T-helper 1 cell (primary cell): ENCODE data around the gene TTC33.
"Not testable (repeated sequence)": the region's sequence is repeated elsewhere in the genome, so short reads cannot be mapped to it uniquely, and the experiment has no call there.

Experiments
- DNase-seq, 5 donors: peaks; one replicate each; pipeline ENCODE4 v3.0.0-alpha.2; 2012 to 2020

Gene TTC33

DNA sequence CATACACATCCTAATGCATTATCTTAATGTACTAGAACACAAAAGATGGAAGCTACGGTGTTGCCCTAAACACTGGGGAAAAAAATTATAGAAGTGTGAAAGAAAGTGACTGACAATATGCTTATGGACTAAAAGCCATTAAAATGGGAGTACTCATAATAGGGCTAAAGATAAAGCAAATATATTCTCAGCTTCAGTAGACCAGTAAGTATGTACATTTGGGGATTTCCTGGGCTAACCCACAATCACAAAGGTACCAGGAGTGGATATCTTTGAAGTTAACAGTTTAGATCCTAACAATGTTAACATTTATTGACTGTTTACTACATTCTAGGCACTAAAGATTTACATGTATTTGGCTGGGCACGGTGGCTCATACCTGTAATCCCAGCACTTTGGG lies 39.2 kb downstream of the TTC33 start:
- no peak for DNase-seq

DNA sequence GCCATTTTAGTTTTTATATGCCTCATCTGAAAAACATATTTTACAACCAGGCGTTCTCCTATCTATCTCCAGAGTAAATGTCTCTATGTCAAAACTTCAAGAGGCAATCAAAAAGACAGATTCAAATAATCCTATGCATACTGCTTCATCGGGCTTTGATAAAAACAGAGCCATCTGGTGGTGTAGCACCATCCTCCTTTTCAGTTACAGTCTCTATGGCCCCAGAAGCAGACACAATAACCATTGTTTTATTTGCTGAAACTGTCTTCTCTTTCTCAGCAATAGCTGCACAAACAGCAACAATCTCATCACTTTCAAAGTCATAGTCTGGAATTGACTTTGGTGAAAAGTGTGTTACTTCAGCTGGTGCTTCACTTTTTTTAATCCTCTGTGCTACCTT lies 39.8 kb downstream of the TTC33 start:
- DNase-seq: peak in 1 of 5 donors; percentile 12

DNA sequence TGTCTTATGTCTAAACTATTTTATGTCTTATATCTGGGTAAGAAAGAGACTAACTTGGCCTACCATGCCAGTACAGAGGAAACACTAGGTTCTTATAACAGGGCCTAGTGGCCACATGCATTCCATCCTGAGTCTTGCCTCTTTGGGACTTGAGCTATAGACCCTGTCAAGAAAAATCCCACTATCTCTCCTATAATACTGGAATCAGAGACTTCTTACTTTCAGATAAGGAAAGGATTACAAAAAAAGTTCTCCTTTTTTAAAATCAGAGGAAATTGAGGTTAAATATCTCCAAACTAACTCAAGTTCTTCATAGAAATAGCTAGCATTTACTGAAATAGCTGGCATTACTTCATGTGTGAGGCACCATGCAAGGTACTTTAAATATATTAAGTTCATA lies 41.8 kb downstream of the TTC33 start:
- DNase-seq: no peak

DNA sequence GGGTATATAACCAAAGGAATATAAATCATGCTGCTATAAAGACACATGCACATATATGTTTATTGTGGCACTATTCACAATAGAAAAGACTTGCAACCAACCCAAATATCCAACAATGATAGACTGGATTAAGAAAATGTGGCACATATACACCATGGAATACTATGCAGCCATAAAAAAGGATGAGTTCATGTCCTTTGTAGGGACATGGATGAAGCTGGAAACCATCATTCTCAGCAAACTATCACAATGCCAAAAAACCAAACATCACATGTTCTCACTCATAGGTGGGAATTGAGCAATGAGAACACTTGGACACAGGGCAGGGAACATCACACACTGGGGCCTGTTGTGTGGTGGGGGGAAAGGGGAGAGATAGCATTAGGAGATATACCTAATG lies 45.2 kb downstream of the TTC33 start:
- not testable (repeated sequence) for DNase-seq

DNA sequence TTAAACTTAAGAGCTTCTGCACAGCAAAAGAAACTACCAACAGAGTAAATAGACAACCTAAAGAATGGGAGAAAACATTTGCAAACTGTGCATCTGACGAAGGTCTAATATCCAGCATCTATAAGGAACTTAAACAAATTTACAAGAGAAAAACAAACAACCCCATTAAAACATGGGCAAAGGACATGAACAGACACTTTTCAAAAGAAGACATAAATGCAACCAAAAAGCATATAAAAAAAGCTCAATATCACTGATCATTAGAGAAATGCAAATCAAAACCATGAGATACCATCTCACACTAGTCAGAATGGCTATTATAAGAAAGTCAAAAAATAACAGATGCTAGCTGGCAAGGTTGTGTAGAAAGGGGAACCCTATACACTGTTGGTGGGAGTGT lies 50.3 kb downstream of the TTC33 start:
- DNase-seq: not testable (repeated sequence)

DNA sequence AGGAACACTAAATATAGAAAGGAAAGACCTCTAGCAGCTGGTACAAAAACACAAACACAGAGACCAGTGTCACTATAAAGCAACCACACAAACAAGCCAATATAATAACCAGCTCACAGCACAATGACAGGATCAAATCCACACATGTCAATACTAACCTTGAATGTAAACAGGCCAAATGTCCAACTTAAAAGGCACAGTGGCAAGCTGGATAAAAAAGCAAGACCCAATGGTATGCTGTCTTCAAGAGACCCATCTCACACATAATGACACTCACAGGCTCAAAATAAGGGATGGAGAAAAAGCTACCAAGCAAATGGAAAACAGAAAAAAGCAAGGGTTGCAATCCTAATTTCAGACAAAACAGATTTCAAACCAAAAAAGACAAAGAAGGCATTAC lies 53.7 kb downstream of the TTC33 start:
- not testable (repeated sequence) for DNase-seq

DNA sequence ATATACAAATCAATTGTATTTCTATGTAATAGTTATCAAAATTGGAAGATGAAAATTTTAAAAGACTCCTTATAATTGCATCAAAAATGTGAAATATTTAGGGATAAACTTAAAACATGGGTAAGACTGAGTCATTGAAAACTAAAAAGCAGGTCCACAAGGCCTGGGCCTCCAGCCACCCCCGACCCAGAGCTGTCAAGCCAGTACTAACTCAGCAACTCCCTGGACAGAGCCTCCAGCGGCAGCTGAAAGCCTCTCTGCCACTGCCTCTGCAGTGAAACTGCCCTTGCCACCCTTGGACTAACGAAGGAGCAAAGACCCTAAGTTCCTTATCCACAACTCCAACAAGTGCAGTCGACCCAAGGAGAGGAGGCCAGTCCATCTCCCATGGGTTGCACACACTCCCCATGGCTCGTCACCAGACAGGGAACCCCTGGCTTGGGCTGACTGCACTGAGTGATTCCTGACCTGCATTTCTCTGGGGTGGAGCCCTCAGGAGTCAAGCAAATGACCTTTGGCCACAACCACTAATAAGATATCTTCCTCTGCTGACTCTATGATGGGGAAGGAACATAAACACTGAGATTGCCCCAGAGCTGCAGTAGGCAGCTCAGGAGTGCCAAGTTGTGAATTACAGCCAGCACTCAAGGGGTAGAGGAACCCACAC lies 55.5 kb downstream of the TTC33 start:
- DNase-seq: no peak

DNA sequence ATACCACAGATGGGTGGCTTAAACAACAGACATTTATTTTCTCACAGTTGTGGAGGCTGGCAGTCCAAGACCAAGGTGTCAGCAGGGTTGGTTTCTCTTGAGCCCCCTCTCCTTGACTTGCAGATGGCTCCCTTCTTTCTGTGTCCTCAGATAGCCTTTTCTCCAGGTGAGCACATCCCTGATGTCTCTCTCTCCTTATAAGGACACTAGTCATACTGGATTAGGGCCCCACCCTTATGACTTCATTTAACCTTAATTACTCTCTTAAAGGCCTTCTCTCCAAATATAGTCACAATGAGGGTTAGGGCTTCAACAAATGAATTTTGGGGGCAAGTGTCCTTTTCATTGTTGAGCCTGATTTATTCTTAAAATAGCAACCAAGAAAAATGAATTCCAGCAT lies 61.3 kb downstream of the TTC33 start:
- DNase-seq: no peak

DNA sequence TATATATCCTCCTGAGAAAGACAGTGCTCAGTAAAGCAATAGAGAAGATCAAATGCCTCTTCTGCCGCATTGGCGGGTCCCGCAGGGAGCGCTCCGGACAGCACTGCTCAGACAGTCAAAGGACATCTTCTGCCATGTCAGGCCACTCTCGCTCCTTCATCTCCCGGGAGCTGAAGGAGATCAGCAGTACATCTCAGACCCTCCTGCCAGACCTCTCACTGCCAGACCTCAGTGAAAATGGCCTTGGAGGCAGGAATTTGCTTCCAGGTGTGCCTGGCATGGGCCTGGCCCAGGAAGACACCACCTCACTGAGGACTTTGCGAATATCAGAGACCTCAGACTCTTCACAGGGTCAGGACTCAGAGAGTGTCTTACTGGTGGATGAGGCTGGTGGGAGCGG lies 63.9 kb downstream of the TTC33 start:
- DNase-seq: no peak

DNA sequence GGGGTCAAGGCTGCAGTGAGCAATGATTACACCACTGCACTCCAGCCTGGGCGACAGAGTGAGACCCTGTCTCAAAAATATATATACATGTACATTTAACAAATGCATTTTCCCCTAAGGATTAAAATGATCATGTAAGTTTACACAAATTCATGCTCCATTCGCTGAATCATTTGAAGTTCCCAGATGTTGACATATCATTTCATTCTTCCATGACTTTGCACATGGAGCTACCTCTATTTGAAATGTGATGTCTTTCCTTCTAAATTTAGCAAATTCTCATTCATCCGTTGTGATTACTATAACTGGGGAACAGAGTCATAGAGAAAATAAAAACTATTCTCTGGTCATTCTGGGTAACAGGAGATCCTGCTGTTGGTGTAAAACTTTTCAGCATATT lies 65.5 kb downstream of the TTC33 start:
- DNase-seq: no peak

DNA sequence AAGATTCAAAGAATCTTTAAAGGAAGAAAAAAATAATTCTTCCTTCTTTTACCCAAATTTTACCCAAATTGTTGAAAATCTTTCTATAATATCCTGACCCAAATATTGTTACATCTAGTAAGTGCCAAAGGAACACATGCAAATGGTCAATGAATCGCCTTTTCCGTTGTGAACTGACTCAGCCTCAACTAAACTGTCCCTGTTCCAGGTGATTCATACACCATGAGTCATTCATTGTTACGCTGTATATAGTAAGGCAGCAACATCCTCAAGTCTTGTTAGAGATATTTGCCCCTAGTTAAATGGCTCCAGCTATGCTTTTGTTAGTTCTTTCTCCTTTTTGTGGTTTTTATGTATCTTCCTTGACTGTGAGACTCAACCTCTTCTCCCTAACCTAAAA lies 66.3 kb downstream of the TTC33 start:
- DNase-seq: peak in 1 of 5 donors; percentile 79

DNA sequence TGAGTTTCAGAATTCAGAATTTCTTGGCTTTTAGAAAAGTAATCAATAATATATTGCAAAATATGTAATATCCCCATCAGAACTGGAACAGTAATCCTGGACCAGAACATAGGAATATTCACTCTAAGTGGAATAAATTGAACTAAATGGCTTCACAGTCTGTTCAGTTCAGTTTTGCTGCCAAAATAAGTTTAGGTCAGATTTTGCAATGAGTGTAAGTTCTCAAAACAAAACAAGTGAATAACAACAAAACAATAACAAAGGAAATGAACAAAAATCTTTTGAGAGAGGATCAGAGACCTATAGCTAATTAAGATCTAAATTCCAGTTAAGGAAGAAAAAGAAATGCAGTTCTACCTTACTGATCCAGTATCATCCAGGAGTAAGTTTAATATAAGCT lies 66.8 kb downstream of the TTC33 start:
- no peak for DNase-seq

DNA sequence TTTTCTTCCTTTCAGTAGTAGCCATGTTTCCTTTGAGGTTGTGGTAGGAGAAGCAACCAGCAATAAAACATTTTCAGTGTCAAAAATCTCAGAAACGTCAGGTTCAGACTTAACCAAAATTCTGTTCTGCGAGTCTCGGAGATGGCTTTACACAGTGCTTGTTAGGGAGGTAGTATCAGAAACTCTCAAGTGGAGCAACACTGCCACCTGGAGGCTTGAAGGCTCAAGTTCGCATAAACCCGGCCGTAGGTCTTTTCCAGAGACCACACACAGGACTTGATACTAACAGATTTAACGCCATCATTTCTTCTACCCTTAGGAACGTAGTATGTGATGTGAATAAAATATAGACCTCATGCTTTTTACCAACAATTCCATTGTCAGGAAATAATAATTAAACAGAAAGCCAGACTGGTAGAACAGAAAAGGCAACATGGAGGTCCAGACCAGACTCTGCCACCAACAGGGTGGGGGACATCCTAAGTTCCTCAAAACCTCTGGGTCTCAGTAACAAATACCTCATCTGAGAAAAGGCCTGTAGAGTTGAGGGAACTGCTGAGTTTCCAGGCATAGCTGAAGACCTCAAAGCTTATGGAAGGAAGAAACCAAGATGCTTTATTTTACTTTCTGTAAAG lies 67.5 kb downstream of the TTC33 start:
- peak; percentile 60 to 88 (median 77) for DNase-seq

DNA sequence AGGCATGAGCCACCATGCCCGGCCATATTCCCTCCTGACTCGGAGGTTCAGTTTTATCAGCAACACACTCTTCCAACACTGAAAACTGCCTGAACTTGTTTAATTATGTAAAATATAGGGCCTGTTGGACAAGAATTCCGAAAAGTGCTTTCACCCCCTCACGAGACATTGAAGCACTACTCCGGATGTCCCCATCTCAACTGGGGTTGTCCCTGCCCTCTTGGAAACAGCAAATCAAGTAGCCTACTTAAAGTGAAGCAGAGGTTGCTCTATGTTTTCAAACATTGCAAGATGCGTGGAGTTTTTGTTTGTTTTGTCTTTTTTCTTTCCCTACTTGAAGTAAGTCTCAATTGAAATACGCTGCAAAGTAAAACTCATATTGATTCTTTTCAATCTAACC lies 68.4 kb downstream of the TTC33 start:
- peak in 1 of 5 donors; percentile 60 for DNase-seq

DNA sequence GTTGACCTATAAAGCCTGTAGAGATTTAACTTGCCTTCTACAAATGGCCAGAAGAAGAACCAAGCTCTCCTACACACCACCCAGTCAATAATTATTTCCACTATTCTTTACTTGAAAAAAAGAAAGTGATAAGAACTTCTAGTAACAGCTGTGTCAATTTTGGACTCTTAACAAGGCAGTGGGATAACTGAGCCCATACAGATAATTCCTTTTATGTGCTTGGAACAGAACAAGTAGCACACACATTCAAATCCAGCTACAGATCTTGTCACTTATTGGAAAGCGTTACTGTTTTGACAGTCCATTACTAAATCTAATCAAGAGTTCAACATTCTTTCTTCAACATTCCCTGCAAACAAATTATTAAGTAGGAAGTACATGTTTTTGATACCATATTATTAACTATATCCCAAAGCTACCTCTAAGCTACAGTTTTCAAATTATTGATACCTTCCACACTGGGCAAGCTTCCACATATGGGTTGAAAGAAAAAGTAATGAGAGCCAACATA lies 69.7 kb downstream of the TTC33 start:
- DNase-seq: no peak

DNA sequence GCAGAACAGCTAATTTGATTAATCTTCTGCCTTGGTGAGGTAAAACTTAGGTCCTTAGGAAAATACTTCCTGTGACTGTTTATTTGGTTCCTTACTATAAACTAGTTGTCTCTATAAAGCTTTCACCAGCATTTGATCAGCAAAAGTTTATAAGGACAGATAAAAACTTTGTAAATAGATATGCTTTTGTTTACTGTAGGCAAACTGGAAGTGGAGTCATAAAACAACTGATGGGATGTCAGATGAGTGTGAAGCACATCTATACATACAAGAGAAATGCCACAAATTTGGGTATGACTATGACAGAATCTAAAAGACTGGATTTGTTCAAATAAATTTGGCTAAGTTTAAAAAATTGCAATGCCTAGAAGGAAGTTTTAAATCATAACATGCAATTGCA lies 70.6 kb downstream of the TTC33 start:
- peak in 1 of 5 donors; percentile 50 for DNase-seq

DNA sequence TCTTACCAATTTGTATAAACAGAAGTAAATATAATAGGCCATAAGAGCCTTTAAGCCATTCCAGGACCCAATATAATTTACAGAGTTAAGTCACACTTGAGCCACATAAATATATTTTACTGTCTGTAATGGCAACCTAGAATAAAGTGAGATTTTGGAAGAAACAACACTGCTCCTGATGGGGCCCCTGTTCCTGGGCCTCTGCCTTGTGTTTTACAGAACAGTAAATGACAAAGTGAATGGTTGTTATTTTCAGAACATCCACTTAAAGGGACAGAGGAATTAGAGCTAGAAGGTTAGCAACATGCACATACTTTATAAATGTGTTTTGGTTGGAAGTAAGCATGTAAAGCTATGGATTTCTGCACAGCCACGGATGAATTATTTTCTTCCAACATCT lies 72.5 kb downstream of the TTC33 start:
- no peak for DNase-seq

DNA sequence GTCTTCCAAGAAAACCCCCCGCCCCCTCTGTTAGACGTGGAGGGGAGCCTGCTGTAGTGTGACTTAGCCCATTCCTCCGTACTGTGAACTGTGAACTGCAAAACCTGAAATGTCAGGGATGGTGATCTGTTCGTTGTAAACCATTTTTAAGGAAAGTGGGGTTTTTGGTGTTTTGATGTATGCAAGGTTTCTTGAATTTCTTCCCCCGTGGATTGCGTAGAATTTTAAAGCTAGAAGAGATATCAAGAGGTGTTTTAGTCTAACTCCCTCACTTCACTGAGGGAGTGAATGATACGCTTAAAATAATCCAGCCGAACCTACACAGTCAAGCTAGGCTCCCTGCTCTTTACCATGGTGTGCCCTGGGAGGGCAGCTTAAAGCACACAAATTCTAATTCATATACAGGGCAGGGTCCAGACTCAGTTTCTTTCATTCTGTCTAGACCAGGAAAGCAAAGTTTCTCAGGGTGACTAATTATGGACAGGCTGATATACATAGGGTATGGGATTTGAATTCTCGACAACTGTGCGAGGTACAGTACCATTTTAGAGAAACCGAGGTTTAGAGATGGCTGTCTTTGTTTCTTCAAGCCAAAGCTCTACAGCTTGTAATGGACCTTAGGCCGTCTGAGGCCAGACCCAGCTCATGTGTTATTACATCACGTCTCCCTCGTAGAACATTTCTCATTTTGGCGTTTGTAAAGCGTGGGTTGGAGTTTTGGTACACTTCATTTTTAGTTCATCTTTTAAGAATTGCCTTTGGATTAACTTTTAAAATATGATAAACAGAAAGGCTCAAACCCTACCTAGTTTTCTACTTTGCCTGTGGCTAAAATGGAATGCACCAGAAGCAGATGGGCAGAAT lies 73.4 kb downstream of the TTC33 start:
- peak in 1 of 5 donors; percentile 41 for DNase-seq

DNA sequence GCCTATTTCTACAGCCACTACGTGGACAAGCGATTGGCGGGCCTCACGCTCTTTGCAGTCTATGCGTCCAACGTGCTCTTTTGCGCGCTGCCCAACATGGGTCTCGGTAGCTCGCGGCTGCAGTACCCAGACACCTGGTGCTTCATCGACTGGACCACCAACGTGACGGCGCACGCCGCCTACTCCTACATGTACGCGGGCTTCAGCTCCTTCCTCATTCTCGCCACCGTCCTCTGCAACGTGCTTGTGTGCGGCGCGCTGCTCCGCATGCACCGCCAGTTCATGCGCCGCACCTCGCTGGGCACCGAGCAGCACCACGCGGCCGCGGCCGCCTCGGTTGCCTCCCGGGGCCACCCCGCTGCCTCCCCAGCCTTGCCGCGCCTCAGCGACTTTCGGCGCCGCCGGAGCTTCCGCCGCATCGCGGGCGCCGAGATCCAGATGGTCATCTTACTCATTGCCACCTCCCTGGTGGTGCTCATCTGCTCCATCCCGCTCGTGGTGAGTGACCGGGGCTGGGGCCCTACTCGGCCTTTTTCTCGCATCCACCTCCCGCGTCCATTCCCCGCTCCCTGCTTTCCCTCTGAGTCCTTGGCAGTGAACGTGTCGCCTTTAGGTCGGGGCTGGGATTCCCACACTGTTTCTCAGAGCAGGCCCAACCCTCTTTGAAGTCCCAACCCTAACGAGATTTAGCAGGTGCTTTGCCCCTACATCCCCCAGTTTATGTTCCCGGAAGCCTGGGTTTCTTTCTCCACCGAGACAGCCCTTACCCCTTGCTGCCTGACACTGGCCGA lies 74.2 kb downstream of the TTC33 start:
- peak in 3 of 5 donors; percentile 16 to 58 (median 23) for DNase-seq

DNA sequence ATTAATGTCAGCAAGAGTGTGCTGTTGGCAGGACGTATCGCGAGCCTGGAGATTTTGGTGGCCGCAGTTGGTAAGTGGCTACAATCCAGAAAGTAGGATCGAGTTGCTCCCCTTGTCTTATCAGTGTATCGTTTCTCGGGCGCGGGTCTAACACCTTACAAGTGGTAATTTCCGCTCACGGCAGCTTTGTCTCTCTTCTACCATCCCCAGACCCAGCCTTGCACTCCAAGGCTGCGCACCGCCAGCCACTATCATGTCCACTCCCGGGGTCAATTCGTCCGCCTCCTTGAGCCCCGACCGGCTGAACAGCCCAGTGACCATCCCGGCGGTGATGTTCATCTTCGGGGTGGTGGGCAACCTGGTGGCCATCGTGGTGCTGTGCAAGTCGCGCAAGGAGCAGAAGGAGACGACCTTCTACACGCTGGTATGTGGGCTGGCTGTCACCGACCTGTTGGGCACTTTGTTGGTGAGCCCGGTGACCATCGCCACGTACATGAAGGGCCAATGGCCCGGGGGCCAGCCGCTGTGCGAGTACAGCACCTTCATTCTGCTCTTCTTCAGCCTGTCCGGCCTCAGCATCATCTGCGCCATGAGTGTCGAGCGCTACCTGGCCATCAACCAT lies 74.9 kb downstream of the TTC33 start:
- peak; percentile 31 to 64 (median 42) for DNase-seq

DNA sequence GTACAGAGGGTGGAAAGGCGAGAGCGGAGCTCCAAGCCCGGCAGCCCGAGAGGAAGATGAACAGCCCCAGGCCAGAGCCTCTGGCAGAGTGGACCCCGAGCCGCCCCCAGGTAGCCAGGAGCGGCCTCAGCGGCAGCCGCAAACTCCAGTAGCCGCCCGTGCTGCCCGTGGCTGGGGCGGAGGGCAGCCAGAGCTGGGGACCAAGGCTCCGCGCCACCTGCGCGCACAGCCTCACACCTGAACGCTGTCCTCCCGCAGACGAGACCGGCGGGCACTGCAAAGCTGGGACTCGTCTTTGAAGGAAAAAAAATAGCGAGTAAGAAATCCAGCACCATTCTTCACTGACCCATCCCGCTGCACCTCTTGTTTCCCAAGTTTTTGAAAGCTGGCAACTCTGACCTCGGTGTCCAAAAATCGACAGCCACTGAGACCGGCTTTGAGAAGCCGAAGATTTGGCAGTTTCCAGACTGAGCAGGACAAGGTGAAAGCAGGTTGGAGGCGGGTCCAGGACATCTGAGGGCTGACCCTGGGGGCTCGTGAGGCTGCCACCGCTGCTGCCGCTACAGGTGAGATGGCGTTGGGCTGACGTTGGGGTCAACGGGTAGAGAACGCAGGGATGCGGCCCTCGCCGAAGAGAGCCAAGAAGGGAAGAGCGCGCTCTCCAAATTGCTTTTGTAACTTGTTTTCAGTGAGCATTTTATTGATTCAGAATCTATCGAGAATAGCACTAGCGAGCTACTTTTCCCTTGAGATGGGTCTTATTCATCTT lies 75.7 kb downstream of the TTC33 start, which contains the start of gene PTGER4:
Gene PTGER4, plus strand, starts transcription at position 3 of the 769 bp plus-strand sequence. CDS start 1,079 bp downstream, outside the sequence.
- DNase-seq: peak in 3 of 5 donors; percentile 17 to 45 (median 36)
